IPS-20b (cell line): ENCODE measurements around the gene CDC73.

Source experiments
- H3K27ac ChIP-seq: one replicate; pipeline ENCODE4 v1.5.1; 2013; ENCODE audit warnings: low read length
- H3K27me3 ChIP-seq: 2 replicates; pipeline ENCODE4 v1.6.1; 2013; ENCODE audit warnings: mild to moderate bottlenecking, low read length, inconsistent platforms; ENCODE audit not compliant: insufficient read depth
- H3K36me3 ChIP-seq: 2 replicates; pipeline ENCODE4 v1.6.1; 2013; ENCODE audit warnings: low read depth, mild to moderate bottlenecking, inconsistent platforms, low read length, moderate library complexity; ENCODE audit not compliant: insufficient read depth
- H3K4me1 ChIP-seq: 2 replicates; pipeline ENCODE4 v1.6.1; 2013; ENCODE audit warnings: mild to moderate bottlenecking, control low read depth, inconsistent platforms, low read length, moderate library complexity; ENCODE audit not compliant: insufficient read depth
- H3K4me3 ChIP-seq: 2 replicates; pipeline ENCODE4 v1.5.1; 2013; ENCODE audit warnings: mild to moderate bottlenecking, low read length, inconsistent platforms
- H3K9ac ChIP-seq: 2 replicates; pipeline ENCODE4 v1.6.1; 2013; ENCODE audit warnings: low read depth, mild to moderate bottlenecking, inconsistent platforms, low read length, moderate library complexity
- H3K9me3 ChIP-seq: 2 replicates; pipeline ENCODE4 v1.6.1; 2013; ENCODE audit warnings: mild to moderate bottlenecking, low read depth, low read length, inconsistent platforms; ENCODE audit not compliant: insufficient read depth

The CDC73 gene

DNA sequence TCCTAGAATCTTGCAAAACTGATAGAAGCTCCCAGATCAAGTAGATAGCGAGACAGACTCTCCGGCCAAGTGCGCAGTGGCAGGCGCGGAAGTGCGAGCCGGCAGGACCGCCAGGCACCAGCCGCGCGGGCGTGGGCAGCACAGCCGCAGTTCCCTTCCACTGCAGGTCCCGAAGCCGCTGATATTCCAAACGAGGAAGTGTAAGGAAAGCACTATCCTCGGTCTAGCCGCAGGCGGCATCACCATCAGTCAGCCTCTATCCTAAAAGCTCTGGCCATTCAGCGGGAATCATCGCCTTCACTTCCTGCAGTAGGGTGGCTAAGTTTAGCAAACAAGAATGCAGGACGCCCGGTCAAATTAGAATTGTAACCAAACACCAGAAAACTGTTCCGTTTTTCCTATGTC, 17.3 kb upstream of the CDC73 start:
- Histone ChIP-seq H3K4me3 (peak overlapping the region; percentile 84), H3K9me3 (no peaks in the 10 kb centered on the region), H3K27ac (no peak overlapping the region), H3K27me3 (peaks cover 19% of the 10 kb centered on the region), H3K9ac (peak overlapping the region; percentile 67; the same call in 1 of the 2 replicates), H3K4me1 (peaks cover 9% of the 10 kb centered on the region; the same call in 1 of the 2 replicates), H3K36me3 (peaks cover under 1% of the 10 kb centered on the region; the same call in 1 of the 2 replicates)

DNA sequence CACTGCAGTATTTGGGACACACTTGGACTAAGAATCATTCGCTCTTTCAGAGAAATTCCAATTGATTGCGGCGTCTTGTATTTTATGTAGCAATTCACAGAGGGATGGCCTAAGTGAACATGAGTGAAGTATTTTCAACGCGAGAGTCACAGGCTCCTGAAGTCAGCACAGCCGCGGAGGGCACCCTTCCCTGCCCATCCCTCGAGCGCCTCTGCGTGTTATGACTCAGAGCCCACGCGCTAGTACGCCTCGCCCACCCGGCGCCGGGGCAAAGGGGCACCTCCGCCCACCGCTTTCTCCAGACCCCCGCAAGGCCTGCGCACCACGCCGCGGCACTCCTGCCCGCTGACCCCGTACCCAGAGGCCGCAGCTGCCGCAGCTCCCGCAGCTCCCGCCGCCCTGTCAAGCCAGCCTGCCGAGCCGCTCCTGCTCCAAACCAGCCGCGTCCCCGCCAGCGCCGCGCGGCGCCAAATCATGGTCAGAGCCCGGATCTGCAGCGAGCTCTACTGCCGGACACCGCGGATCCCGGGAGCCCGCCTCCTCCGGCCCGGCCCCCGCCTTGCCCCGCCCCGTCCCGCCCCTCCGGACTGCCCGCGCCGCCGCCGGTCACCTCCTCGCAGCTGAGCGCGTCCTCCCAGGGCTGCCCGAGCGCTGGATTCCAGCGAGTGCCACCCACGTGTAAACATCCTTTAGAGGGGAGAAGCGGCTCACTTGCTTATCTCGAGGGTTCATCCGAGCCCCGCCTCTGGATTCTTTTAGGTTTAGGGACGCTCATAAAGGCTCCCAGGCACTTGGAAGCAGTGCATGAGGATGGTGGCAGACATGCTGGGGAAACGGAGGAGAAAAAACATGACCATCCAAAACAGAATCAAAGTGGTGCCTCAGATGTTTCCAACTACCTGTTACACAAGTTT, 16.7 kb upstream of the CDC73 start, which contains the start of gene GLRX2:
TSS of gene GLRX2 (minus strand) at position 508 of the 914 bp plus-strand sequence. CDS start at position 476, 32 bp downstream.
- Histone ChIP-seq H3K4me3 (peak within 1 kb of the TSS; percentile 84), H3K27me3 (peaks cover 19% of the 10 kb centered on the region), H3K9ac (peak within 1 kb of the TSS; percentile 67), H3K27ac (no peak within 1 kb of the TSS), H3K4me1 (peaks cover 9% of the 10 kb centered on the region; the same call in 1 of the 2 replicates), H3K9me3 (no peaks in the 10 kb centered on the region), H3K36me3 (no peaks in the 10 kb centered on the region)

DNA sequence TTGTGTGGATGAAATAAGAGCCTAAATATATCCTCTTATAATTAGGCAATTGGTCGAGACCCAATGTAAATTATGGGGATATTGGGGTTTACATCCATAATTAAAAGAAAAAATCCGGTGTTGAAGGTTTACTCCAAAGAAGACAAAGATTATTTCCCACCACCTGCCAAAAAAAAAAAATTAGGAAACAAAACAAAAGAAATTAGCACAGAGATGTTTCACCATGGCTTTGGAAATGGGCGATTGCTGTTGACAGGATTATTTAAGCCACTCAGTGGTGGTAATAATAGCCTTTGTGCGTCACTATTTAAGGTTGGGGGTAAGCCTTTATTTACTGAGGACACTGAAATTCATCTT, 16.0 kb upstream of the CDC73 start:
- peak overlapping the region; percentile 67 for H3K9ac ChIP-seq
- no peak overlapping the region for H3K27ac ChIP-seq
- H3K36me3 ChIP-seq, result no peaks in the 10 kb centered on the region
- H3K4me1 ChIP-seq, result peaks cover 9% of the 10 kb centered on the region; the same call in 1 of the 2 replicates
- peak overlapping the region; percentile 84 for H3K4me3 ChIP-seq
- H3K9me3 ChIP-seq, result no peaks in the 10 kb centered on the region
- H3K27me3 ChIP-seq, result peaks cover 19% of the 10 kb centered on the region

DNA sequence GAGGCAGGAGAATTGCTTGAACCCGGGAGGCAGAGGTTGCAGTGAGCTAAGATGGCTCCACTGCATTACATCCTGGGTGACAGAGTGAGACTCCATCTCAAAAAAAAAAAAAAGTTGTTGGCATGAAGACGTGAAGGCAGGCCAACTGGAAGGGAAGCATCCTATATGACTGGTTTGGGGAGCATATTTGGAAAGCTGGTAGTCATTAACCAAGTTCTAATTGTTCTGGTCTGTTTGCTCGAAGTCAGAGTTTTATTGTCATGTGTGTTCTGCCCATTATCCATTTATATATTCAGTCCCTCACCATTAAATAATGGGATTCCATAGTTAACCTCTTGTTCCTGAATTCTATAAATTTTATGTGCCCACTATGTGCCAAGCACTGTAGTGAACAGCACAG, 13.4 kb upstream of the CDC73 start:
- no peaks in the 10 kb centered on the region for H3K36me3 ChIP-seq
- no peak overlapping the region for H3K9ac ChIP-seq
- no peaks in the 10 kb centered on the region for H3K9me3 ChIP-seq
- H3K27me3 ChIP-seq, result peaks cover 13% of the 10 kb centered on the region
- H3K4me1 ChIP-seq, result peaks cover 12% of the 10 kb centered on the region; the same call in 1 of the 2 replicates
- no peak overlapping the region for H3K27ac ChIP-seq
- H3K4me3 ChIP-seq, result no peak overlapping the region

DNA sequence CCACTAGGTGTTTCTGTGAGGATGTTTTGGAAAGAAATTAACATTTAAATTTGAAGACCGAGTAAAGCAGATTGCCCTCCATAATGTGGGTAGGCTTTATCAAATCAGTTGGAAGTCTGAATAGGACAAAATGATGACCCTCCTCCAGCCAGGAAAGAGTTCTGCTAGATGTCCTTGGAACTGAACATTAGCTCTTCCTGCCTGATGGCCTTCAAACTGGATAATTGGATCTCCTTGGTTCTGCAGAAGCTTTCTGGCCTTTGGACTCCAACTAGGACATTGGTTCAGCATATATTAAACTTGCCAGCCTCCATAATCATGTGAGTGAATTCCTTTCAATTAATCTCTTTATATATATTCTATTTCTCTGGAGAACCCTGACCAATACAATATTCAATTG, 12.2 kb upstream of the CDC73 start:
- Histone ChIP-seq H3K9me3 (no peaks in the 10 kb centered on the region), H3K4me1 (peaks cover 13% of the 10 kb centered on the region; the same call in 1 of the 2 replicates), H3K27ac (no peak overlapping the region), H3K36me3 (no peaks in the 10 kb centered on the region), H3K4me3 (no peak overlapping the region), H3K27me3 (peaks cover 1% of the 10 kb centered on the region; the same call in 1 of the 2 replicates), H3K9ac (no peak overlapping the region)

DNA sequence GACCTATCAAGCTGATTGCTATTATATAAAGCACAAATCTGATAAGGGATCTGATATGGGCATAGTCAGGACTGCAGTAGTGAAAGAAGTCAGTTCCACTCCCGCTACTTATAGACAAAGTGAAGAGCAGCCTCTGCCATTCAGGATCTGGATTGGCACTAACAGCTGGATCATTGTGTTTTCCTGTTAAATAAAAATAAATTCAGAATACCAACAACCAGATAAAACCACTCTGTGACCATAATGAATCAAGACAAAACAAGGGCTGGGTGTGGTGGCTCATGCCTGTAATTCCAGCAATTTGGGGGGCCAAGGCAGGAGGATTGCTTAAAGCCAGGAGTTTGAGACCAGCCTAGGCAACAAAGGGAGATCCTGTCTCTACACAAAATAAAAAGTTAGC, 11.6 kb upstream of the CDC73 start:
- Histone ChIP-seq H3K4me3 (no peak overlapping the region), H3K9me3 (no peaks in the 10 kb centered on the region), H3K27me3 (no peaks in the 10 kb centered on the region), H3K27ac (no peak overlapping the region), H3K4me1 (peaks cover 13% of the 10 kb centered on the region; the same call in 1 of the 2 replicates), H3K9ac (no peak overlapping the region), H3K36me3 (no peaks in the 10 kb centered on the region)

DNA sequence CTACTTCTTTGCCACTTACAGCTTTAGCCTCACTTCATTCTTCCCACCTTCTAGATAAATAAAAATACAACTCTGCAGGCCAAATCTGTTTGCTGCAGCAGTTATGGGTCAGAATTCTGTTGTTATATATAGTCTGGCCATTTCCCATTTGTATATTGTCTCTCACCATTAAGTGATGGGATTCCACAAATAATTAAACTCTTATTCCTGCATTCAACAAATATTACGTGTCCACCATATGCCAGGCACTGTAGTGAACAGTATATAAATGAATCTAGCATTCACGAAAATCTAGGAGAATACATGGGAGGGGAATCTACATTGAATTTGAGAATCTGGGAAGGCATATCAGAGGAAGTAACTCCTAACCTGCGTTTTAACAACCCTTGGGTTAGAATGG, 11.0 kb upstream of the CDC73 start:
- Histone ChIP-seq H3K4me1 (peaks cover 10% of the 10 kb centered on the region; the same call in 1 of the 2 replicates), H3K27ac (no peak overlapping the region), H3K27me3 (no peaks in the 10 kb centered on the region), H3K9ac (no peak overlapping the region), H3K36me3 (no peaks in the 10 kb centered on the region), H3K4me3 (no peak overlapping the region), H3K9me3 (no peaks in the 10 kb centered on the region)

DNA sequence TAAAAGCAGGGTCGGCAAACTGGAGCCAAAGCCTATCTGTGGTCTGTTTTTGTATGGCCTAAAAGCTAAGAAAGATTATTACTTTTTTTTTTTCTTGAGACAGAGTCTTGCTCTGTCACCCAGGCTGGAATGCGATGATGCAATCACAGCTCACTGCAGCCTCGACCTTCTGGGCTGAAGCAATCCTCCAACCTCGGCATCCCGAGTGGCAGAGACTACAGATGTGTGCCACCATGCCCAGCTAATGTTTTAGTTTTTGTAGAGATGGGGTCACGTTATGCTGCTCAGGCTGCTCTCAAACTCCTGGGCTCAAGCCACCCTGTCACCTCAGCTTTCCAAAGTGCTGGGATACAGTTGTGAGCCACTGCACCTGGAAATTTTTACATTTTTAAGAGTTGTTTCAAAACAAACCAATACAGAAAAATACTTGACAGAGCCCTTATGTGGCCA, 10.2 kb upstream of the CDC73 start:
- H3K9me3 ChIP-seq, result no peaks in the 10 kb centered on the region
- H3K4me1 ChIP-seq, result peaks cover 7% of the 10 kb centered on the region; the same call in 1 of the 2 replicates
- no peak overlapping the region for H3K9ac ChIP-seq
- H3K27me3 ChIP-seq, result no peaks in the 10 kb centered on the region
- H3K4me3 ChIP-seq, result no peak overlapping the region
- no peaks in the 10 kb centered on the region for H3K36me3 ChIP-seq
- no peak overlapping the region for H3K27ac ChIP-seq

DNA sequence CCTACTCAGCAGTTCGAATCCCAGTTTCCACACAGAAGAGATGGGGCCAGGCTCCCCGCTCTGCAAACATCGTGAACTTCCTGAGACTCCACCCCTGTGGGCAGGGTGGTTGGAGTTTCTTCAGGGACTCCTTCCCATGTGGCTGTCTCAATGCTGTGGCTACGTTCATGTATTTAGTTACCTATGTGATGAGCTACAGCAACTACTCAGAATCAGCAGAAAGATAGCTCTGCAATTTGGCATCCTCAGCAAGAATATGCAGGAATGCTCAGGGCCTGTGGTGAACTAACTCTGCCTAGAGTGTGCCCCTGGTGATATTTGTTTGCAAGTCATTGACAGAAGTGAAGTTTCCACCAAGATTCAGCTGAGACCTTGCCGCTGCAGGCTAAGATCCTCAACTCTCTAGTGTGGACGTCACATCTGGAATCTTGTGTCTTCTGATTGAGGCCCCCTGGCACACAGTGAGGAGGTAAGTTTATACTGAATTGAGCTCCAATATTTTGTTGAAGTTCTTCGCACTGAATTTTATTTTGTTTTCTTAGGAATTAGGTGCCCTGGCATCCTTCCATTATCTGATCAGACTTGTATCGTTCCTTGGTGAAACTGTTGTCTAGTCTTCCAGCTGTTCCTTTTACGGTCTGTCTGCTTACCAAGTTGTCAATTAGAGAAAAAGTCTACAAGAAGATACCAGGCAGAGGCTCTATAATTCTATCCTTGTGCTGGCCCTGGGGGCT, 8.4 kb upstream of the CDC73 start:
- Histone ChIP-seq H3K9me3 (no peaks in the 10 kb centered on the region), H3K27ac (no peak overlapping the region), H3K4me1 (peaks cover 7% of the 10 kb centered on the region; the same call in 1 of the 2 replicates), H3K27me3 (no peaks in the 10 kb centered on the region), H3K4me3 (peak overlapping the region; percentile 4; the same call in 1 of the 2 replicates), H3K36me3 (no peaks in the 10 kb centered on the region), H3K9ac (no peak overlapping the region)

DNA sequence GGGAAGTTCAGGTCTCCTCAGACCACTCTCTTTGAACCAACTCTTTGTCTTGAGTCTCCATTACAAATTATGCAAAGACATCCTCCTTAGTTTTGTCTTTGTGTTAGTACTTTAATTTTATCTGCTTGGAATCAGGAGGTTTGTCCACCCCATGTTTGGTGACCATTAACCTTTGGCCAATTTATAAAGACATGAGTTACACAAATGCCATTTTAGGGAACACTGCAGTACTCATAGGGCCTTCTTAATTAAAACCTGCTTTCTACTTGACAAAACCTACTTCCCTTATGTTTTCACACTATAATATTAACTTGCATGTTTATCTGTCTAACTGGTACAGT, 7.9 kb upstream of the CDC73 start:
- H3K36me3 ChIP-seq, result no peaks in the 10 kb centered on the region
- H3K9ac ChIP-seq, result no peak overlapping the region
- H3K9me3 ChIP-seq, result no peaks in the 10 kb centered on the region
- 0 out of 2 replicates have a peak overlapping the region, but pooled peaks have one; percentile 4 for H3K4me3 ChIP-seq
- H3K27me3 ChIP-seq, result no peaks in the 10 kb centered on the region
- H3K4me1 ChIP-seq, result peaks cover 7% of the 10 kb centered on the region; the same call in 1 of the 2 replicates
- H3K27ac ChIP-seq, result no peak overlapping the region

DNA sequence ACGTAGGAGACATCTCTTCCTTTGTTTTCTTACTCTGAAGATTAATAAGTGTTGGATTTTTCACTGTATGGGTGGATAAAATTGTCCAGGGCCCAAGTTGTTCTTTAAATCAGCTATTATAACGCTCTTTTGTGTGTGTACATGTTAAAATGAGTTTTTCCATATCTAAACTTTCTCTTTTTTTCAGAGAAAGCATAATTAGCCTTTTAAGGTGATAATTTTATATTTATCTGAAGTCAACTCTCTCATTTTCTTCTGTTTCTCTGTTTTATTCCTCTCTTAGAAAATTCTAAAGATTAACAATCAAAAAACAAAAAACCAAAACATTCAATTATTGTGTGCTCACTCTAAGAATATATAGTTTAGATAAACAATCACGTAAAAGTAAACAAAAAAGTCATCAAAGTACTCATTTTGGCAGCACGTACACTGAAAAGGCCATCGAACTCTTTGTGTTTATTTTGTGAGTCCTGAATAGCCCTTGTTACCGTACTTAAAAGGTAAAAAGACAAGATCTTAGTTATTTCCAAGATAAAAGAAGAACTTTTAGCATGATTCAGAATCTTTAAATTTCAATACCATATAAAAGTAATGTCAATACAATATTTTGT, 7.2 kb upstream of the CDC73 start:
- Histone ChIP-seq H3K4me3 (no peak overlapping the region), H3K4me1 (peaks cover 7% of the 10 kb centered on the region; the same call in 1 of the 2 replicates), H3K9ac (no peak overlapping the region), H3K27me3 (no peaks in the 10 kb centered on the region), H3K36me3 (no peaks in the 10 kb centered on the region), H3K9me3 (no peaks in the 10 kb centered on the region), H3K27ac (no peak overlapping the region)
